Measurements from ENCODE around the gene TMEM92.
A peak's percentile ranks its signal among the peaks of the same experiment; 100 is the strongest.

Gene TMEM92

GRCh38 chr17:50238601-50239280 lies 35.5 kb upstream of the TMEM92 start:
- no peak for TF ChIP-seq ESRRG (CRISPR knock-in tag; IDR thresholded peaks at IDR 0.05)
- TF ChIP-seq TCF4 (CRISPR knock-in tag; IDR thresholded peaks at IDR 0.05; ENCODE audit: borderline replicate concordance) = no peak
- no peak for TF ChIP-seq OSR1 (CRISPR knock-in tag; IDR thresholded peaks at IDR 0.05)
- no peak for TF ChIP-seq RARB (CRISPR knock-in tag; IDR thresholded peaks at IDR 0.05)
- TF ChIP-seq ZC3H10 (CRISPR knock-in tag; IDR thresholded peaks at IDR 0.05) = no peak
- TF ChIP-seq CSDC2 (CRISPR knock-in tag; IDR thresholded peaks at IDR 0.05) = no peak
- TF ChIP-seq POU6F1 (CRISPR knock-in tag; IDR thresholded peaks at IDR 0.05; ENCODE audit: borderline replicate concordance, low read depth) = no peak
- no peak for TF ChIP-seq ZNF565 (CRISPR knock-in tag; conservative IDR thresholded peaks at IDR 0.05; ENCODE audit: low read depth)
- TF ChIP-seq GLIS3 (CRISPR knock-in tag; IDR thresholded peaks at IDR 0.05) = no peak
- TF ChIP-seq ZNF8 (CRISPR knock-in tag; IDR thresholded peaks at IDR 0.05) = no peak
- ATAC-seq = peak; percentile 55; the same call in 2 of the 3 replicates

- TF ChIP-seq GLIS3 (CRISPR knock-in tag; IDR thresholded peaks at IDR 0.05) (no peak), ZFP30 (CRISPR knock-in tag; IDR thresholded peaks at IDR 0.05) (no peak), CSDC2 (CRISPR knock-in tag; IDR thresholded peaks at IDR 0.05) (no peak), ESRRG (CRISPR knock-in tag; IDR thresholded peaks at IDR 0.05) (no peak), ARNTL (CRISPR knock-in tag; IDR thresholded peaks at IDR 0.05; ENCODE audit: borderline replicate concordance, low read depth) (no peak), BACH2 (CRISPR knock-in tag; IDR thresholded peaks at IDR 0.05; ENCODE audit: borderline replicate concordance) (no peak), POU6F1 (CRISPR knock-in tag; IDR thresholded peaks at IDR 0.05; ENCODE audit: borderline replicate concordance, low read depth) (no peak), SNAI2 (CRISPR knock-in tag; IDR thresholded peaks at IDR 0.05) (no peak), ISL1 (CRISPR knock-in tag; IDR thresholded peaks at IDR 0.05) (no peak), CREB5 (CRISPR knock-in tag; IDR thresholded peaks at IDR 0.05; ENCODE audit: low read depth) (no peak), ZNF8 (CRISPR knock-in tag; IDR thresholded peaks at IDR 0.05) (no peak), CSRNP3 (CRISPR knock-in tag; IDR thresholded peaks at IDR 0.05) (no peak), ZFP3 (CRISPR knock-in tag; IDR thresholded peaks at IDR 0.05) (no peak), ZNF565 (CRISPR knock-in tag; conservative IDR thresholded peaks at IDR 0.05; ENCODE audit: low read depth) (no peak), PPARA (CRISPR knock-in tag; IDR thresholded peaks at IDR 0.05; ENCODE audit: borderline replicate concordance) (no peak), ZNF70 (CRISPR knock-in tag; IDR thresholded peaks at IDR 0.05) (no peak), TCF4 (CRISPR knock-in tag; IDR thresholded peaks at IDR 0.05; ENCODE audit: borderline replicate concordance) (no peak), TSHZ2 (CRISPR knock-in tag; IDR thresholded peaks at IDR 0.05) (no peak), OSR1 (CRISPR knock-in tag; IDR thresholded peaks at IDR 0.05) (no peak), RARB (CRISPR knock-in tag; IDR thresholded peaks at IDR 0.05) (no peak)
- no peak; the same call in 1 of the 3 replicates for ATAC-seq
Measured at GRCh38 chr17:50239937-50240336, 34.3 kb upstream of the TMEM92 start.

- ATAC-seq = no peak
- TF ChIP-seq TSHZ2 (CRISPR knock-in tag; IDR thresholded peaks at IDR 0.05) (no peak), CSRNP3 (CRISPR knock-in tag; IDR thresholded peaks at IDR 0.05) (no peak), PATZ1 (CRISPR knock-in tag; IDR thresholded peaks at IDR 0.05; ENCODE audit: borderline replicate concordance) (no peak)
Measured at GRCh38 chr17:50240851-50241250, 33.4 kb upstream of the TMEM92 start.

Measured in SK-N-SH treated with all-trans-retinoic acid at 6 μM for 48 hours (cell line).